ENCODE data around the gene LRRC70.

DNA sequence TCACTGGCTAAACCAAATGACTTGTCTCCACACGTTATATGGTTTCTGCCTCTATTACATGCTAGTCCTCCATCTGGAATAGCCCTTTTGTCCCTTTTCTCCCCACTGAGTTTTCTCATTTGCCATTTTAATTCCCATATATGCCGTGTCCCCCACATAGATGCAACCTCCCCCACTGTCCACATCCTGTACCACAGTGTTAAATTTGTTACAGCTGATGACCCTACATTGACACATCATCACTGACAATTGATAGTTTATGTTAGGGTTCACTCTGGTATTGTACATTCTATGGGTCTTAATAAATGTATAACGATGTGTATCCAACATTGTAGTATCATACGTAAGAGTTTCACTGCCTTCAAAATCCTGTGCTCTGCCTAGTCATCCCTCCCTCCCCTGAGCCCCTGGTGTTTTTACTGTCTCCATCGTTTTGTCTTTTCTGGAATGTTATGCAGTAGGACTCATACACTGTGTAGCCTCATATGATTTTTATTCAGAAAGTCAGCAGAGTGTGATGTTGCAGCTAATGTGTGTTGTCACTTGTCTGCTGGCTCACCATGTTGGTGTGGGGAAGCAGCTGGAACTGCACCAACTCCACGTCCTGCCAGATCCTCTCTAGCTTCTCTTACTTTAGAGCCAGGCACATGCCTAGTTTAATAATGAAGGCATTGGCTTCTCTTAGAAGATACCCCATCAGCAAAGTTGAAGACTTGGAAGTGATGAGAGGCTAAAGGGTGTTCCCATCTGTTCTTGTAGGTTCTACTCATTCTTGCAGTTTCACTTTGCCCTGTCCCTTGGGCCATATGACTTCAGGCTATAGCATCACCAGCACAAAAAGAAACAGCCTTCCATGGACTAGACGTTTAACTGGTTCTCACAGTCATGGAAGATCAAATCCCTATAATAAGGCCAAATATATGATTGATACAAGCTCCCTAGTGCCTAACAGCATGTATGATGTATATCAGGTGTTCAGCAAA is 30.2 kb downstream of the LRRC70 start:
- TF ChIP-seq POLR2AphosphoS5 (IDR thresholded peaks at IDR 0.05): no peak
- TF ChIP-seq, protein P1, sequence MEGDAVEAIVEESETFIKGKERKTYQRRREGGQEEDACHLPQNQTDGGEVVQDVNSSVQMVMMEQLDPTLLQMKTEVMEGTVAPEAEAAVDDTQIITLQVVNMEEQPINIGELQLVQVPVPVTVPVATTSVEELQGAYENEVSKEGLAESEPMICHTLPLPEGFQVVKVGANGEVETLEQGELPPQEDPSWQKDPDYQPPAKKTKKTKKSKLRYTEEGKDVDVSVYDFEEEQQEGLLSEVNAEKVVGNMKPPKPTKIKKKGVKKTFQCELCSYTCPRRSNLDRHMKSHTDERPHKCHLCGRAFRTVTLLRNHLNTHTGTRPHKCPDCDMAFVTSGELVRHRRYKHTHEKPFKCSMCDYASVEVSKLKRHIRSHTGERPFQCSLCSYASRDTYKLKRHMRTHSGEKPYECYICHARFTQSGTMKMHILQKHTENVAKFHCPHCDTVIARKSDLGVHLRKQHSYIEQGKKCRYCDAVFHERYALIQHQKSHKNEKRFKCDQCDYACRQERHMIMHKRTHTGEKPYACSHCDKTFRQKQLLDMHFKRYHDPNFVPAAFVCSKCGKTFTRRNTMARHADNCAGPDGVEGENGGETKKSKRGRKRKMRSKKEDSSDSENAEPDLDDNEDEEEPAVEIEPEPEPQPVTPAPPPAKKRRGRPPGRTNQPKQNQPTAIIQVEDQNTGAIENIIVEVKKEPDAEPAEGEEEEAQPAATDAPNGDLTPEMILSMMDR (IDR thresholded peaks at IDR 0.05 in 8 of 11, conservative IDR thresholded peaks at IDR 0.05 in 3 of 11): no peak
- TF ChIP-seq POLR2A (IDR thresholded peaks at IDR 0.05): no peak
